ENCODE measurements around the gene SORCS1.
"Not testable (repeated sequence)": the region's sequence is repeated elsewhere in the genome, so short reads cannot be mapped to it uniquely, and the experiment has no call there.

Gene SORCS1

DNA sequence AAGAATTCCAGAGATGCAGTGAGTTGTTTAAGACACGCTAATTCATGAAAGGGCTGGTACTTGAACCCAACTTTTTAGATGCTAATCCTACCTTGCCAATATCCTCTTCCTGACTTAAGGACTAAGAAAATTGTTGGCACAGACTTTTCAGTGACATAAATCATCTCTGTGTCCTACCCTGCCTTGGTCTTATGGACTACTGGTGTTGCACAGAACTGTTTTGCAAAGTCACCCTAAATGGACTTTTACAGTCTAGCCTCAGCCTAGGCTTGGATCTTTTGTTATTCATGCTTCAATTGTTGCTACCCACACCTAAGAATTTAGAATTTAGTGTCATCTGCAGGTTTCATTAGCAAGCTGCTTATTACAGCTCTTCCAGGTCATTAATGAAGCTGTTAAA is 112.7 kb downstream of the SORCS1 start:
- no peak for DNase-seq (ENCODE audit: low read depth in 3 of 3)

DNA sequence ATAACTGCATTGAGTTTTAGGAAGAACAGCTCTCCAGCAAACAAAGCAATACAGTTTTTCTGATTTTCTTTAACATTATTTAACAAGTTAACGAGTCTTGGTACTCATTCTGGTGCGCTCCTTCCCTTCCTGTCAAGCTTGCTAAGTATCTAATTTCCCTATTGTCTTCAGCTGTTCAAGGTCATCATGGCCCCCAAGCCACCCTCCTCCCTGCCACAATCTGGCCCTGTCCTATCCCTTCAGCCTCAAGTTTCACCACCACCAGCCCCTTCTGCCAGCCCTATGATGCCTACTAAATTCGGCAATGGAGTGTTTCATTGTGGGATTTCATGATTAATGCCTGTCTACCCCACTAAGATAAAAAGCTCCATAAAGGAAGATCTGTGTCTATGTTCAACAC is 121.0 kb downstream of the SORCS1 start:
- DNase-seq (ENCODE audit: low read depth in 3 of 3) = no peak

DNA sequence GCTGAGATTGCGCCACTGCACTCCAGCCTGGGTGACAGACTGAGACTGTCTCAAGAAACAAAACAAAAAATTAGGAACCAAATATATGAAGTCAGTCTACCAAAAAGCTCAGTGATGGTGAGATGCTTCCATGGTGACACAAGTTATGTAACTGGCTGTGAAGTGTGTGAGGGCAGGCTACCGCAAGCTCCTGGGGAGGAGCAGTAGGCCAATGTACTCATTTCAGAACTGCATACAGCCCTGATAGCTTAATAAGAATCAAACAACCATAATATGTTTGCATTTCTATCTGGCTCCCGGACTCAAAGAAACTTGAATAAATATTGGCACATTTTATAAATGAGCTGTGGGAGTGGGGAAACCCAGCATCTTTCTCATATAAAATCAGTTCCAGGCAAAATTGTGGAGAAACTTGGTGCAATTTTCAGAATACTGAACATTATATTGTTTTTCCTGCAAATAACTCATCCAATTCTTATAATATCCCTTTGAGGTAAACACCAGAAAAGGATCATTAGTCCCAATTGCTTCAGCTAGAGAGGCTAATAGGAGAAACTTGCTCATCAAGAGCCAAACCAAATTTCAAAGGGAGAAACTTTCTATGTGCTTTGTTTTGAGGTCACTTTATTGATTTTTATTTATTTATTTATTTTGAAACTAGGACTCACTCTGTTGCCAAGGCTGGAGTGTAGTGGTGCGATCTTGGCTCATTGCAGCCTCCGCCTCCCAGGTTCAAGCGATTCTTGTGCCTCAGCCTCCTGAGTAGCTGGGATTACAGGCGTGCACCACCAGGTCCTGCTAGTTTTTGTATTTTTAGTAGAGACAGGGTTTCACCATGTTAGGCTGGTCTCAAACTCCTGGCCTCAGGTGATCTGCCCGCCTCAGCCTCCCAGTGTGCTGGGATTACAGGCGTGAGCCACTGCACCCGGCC is 127.0 kb downstream of the SORCS1 start:
- DNase-seq (ENCODE audit: low read depth in 3 of 3) = no peak

DNA sequence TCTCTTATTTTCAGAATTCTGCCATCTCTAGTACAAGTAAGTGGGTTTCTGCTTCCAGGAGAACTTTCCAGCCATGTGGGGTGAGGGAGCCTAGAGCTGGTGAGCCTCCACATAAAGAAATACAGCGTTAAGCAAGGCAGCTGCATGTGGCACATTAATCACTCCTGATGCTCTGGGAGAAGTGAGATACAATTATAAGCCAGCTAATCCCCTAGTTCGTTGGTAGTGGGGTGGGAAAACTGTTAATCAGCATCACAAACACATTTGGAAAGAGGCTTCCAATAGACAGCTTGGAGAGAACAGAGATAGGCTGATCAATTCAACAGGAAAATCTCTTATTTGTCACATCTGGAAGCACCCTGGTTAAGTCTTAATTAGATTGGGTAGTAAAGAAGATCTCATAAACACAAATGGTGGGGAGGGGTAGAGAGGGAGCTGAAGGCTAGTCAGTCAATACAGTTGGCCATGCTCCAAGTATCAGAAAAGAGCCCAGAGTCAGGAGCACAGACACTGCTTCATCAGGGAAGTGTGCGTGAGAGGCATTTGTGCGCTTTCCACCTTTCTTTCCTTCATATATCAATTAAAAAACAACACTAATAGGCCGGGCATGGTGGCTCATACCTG is 130.6 kb downstream of the SORCS1 start:
- DNase-seq (ENCODE audit: low read depth in 3 of 3) = no peak

DNA sequence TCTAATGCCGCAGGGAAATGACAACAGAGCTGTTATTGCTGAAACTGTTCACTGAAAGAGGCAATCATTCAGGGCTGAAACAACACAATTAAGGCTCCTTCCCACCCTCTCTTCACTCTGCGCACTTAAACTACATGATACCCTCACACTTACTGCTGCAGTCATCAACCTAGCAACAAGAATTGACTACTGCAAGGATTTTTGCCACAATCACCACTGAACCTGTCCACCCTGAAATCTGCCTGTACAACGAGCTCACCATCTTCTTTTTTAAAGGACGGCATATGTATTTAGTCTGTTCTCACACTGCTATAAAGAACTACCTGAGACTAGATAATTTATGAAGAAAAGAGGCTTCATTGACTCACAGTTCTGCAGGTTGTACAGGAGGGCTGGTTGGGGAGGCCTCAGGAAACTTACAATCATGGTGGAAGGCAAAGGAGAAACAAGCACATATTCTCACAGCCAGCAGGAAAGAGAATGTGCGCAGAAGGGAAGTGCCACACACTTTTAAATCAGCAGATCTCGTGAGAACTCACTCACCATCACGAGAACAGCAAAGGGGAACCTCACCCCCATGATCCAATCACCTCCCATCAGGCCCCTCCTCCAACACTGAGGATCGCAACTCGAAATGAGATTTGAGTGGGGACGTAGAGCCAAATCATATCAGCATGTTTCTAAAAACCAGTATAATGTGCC is 131.7 kb downstream of the SORCS1 start:
- no peak for DNase-seq (ENCODE audit: low read depth in 3 of 3)

DNA sequence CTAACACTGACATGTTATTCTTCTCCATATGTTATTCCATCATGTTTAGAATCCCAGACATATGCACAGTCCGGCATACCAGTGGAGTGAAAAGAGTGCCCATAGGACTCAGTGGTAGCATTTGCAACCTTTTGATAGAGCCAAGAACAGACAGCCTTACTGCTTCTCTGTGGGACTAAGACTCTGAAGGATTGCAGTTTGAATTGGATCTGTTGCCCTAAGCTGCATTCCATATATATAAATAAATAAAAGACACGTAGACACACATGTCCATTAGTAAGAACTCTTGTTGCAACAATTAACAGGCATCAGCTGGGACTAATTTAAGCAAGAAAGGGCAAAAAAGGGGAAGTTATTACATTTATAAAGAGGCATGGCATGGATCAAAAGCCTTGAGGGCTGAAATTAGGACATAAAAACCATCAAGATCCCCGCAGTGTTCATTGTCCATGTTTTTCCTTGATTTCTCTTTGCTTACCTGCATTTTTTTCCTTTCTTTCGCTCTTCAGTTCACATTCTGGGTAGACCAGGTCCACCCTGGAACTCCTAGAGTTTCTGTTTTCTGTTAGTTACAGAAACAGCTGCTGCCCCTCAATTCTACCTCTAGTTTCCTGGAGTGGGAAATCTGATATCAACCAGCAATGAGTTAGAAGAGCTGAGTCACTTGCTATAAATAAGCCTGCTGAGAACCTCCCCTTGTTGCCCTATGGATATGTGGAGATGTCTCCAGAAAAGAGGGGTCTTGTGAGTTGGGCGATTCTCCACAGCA is 132.4 kb downstream of the SORCS1 start:
- DNase-seq (ENCODE audit: low read depth in 3 of 3) = no peak

DNA sequence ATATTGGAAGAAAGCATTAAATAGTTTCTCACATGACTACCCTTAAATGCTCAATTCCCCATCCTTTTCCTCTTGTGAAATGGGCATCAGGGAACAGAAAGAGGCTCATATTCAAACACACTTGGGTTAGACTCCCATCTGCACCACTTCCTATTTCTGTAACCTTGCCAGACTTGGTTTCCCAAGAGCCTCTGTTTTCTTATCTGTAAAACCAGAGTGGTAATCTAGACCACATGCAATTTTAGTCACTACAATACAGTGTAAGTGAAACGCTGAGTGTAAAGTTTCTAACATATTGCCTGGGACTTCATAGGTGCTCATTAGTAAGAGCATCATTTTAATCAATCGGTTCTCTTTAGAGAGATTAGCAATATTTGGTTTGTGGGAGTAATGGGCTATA is 136.3 kb downstream of the SORCS1 start:
- no peak for DNase-seq (ENCODE audit: low read depth in 3 of 3)

DNA sequence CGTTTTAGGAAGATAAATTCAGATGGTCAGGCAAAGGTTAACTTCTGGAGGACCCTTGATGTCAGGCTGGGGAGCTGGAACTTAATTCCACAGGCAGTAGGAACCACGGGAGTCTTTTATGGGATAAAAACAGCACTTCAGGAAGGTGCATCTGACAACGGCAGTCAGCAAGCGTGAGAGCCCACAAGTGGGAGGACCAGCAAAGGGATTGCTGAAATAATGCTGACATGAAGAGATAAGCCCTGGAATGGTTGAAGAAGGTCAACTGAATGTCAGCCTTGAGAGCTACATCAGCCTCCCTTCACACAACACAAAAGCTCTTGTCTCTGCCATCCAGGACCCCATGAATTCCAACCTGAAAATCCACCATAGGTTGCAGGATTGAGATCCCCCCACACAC is 138.8 kb downstream of the SORCS1 start:
- no peak for DNase-seq (ENCODE audit: low read depth in 3 of 3)

DNA sequence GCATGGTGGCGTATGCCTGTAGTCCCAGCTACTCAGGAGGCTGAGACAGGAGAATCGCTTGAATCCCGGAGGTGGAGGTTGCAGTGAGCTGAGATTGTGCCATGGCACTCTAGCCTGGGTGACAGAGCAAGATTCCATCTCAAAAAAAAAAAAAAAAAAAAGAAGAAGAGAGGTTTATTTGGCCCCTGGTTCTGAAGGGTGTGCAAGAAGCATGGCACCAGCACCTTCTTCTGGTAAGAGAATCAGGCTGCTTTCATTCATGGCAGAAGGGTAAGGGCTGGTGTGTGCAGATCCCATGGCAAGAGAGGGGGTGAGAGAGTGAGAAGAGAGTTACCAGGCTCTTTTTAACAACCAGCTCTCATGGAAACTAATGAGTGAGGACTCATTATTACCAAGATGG is 140.5 kb downstream of the SORCS1 start:
- not testable (repeated sequence) for DNase-seq (ENCODE audit: low read depth in 3 of 3)

DNA sequence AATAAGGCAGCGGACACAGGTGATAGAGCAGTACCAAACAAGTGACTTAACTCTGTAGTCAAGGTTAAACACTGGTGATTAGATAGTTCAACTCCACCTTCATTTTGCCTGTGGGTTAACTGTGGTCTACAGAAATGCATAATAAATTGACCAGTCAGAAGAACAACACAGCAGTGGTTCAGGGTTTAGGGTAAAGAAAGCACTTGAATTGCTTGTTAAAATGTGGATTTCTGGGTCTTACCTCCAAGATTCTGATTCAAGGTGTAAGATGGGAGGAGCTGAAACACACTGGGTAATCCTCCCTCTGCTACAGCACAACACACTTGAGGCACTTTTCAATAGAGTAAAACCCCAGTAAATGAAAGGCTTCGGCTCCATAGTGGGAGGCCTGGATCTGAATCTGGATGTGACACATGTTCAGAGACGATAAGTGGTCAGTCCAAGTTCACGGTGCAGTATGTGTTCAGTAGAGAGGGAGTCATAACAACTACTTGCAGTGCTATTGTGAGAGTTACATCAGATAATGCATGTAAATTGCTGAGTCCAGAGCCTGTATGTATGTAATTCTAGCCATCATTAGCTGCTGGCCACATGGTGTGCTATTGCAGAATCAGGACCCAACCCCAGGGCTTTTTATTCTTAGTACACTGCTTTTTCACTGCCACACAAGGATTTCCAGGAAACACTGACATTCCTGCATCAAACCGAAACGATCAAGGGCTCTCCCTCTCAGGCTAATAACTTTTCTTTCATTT is 141.7 kb downstream of the SORCS1 start:
- DNase-seq (ENCODE audit: low read depth in 3 of 3) = no peak

DNA sequence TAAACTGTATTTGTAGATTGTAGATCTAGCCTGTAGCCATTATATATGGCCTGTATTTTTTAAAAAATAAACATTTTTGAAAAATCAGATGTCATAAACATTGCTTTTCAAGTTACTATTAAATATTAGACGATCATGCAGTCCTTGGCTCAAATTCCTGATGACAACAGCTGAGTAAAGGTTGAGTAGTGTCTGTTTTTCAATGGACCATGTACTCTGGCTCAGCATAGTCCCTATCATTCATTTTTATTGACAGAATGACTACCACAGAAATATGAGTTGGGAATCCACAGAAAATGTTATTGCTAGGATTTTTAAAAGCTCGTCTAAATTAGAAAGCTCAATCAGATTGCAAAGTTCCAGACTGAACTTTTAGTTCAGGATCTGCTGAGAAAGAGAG is 145.4 kb downstream of the SORCS1 start:
- DNase-seq (ENCODE audit: low read depth in 3 of 3) = no peak

DNA sequence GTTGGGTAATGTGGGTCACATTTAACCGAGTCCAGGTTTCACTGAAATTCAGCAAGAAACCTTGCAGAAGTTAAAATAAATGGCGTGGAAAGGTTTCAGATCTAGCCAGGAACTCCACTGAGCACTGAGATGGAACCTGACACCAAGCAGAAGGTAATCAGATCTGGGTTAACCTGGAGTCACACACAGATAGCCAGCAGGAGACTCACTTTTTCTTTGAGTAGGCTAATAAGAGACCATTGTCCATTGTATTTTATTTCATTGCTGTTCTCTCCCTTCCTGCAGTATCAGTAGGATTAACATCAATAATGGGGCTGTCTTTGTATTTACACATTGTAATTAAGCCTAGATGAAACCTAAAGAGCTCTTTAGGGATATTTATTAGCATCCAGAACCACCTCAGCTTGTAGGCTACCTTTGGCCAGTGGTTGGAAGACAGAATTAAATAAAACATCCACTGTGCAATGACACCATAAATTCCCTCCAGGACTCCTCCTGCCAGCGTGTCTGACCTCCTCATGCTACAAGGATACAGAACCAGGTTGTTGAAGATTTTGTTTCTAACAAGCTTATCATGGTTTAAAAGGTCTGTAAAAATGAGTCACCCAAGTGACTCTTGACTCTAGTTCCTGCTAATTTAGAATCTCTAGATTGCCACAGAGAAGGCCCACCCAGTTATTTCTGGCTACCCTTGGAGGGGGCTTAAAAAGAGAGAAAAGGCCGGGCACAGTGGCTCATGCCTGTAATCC is 151.1 kb downstream of the SORCS1 start:
- no peak for DNase-seq (ENCODE audit: low read depth in 3 of 3)

DNA sequence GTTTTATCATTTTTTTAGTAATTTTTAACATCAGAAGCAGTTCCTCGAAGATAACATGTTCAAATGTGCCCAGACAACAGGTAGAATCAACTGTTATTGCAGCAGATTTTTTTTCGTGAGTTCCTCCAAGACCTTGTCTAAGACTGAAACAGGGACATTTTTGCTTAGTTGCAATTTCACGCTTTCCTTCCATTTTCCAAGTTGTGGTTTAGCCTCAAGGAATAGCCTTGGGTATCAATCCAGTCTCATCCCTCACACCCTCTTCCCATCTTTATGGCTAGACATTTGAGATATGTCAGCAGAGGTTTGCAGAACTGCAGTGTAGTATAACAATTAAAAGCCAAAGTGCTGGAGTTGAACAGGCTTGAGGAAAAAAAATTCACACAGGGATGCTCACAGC is 152.5 kb downstream of the SORCS1 start:
- no peak for DNase-seq (ENCODE audit: low read depth in 3 of 3)

DNA sequence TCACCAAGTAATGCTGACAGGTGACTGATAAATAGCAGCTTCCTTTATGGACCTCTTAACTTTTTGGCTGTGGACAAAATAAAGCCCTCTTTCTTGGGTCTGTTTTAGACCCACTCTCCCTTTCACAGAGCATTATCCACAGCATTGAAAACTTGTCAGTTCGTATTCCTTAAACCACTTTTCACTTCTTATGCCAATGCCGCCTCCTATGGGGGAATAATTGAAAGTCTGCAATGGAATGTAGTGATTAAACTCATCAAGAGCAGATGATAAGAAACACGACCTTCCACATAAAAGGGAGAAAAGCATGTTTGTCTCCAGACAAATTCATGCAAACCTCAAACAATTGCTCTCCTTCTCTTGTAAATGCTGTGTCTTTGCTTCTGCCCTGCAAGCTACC is 153.4 kb downstream of the SORCS1 start:
- DNase-seq (ENCODE audit: low read depth in 3 of 3) = no peak

DNA sequence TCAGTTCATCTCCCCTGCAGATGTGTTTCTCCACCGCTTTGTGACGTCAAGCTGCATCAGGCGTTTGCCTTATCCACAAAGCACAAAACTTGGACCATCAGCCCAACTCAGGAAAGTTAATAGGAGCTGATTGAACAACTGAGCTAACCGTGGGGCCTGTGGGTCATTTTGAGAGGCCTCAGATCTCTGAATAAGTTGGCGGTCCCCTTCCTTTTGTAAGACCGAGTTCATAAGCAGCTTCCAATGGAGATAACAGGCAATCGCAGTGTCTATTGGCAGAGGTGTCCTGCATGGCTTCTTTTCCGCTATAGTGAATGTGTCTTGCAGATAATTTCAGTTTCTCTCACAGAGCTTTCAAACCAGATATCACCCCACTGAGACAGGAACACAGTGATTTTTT is 154.0 kb downstream of the SORCS1 start:
- DNase-seq (ENCODE audit: low read depth in 3 of 3) = no peak

DNA sequence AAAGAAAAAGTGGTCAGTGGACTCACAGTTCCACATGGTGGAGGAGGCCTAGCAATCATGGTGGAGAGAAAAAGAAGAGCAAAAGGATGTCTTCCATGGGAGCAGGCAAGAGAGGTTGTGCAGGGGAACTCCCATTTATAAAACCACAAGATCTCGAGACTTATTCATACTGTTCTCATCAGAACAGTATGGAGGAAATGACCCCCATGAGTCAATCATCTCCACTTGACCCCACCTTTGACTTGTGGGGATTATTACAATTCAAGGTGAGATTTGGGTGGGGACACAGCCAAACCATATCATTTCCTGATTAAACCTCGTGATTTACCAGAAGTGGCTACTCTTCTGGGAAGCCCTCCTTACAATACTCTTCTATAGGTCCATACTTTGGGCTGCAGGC is 160.1 kb downstream of the SORCS1 start:
- no peak for DNase-seq (ENCODE audit: low read depth in 3 of 3)

DNA sequence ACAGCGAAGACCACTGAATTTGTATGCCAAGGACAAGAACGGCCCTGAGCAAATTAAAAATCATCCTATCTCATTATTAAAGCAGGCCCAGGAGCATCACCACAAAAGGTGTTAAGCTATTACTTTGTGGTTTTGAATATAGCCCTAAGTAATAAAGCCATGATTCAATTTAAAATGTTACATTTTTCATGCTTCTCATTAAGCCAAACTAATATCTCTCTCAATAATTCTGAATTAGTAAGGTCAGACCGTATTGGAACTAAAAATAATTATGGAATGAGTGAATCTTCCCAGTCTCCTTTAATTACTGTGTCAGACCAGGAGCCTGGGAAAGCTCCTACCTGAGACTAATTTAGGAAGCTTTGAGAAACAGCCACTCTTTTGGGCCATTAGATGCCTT is 162.4 kb downstream of the SORCS1 start:
- DNase-seq (ENCODE audit: low read depth in 3 of 3) = no peak

DNA sequence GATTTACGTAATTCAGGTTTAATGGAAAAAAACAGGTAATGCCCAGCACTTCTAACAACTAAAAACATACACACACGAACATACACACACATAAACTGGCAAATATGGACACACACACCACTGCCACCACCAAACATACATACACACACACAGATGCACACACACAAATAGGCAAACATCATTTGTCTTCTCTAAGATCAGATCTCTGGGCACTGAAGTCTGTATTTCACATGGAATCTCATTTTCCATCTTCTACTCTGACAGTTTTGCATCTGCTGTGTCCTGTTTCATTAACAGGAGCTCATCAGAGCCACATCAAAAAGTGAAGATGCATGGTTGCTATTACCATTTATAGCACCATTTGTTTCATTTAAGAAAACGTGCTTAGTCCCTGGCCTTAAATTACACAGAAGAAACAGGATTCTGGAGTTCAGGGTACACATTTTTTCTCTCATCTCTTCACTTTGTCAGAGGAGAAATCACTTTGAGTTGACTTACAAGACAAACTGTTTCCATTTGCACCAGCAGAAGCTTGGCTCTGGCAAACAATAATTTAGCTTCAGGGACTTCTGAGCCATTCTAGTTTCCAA is 165.3 kb downstream of the SORCS1 start:
- DNase-seq (ENCODE audit: low read depth in 3 of 3) = no peak

DNA sequence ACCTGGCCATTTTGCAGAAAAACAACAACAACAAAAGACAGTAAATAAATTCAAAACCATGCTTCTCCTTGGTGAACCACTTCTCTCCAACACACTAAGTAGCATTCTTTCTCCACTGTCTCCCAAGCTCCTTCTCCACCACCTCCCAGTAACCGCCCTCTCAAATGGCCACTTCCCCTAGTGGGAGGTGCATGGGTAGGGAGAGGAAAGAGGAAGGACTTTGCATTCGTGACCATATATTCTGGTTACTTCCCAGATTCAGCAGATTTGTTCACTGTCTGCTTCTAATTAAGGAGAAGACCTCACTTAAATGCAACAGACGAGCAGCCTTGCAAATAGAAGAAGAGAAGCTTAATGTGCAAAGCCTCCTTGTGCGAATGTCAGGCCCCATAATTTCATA is 166.8 kb downstream of the SORCS1 start:
- no peak for DNase-seq (ENCODE audit: low read depth in 3 of 3)

DNA sequence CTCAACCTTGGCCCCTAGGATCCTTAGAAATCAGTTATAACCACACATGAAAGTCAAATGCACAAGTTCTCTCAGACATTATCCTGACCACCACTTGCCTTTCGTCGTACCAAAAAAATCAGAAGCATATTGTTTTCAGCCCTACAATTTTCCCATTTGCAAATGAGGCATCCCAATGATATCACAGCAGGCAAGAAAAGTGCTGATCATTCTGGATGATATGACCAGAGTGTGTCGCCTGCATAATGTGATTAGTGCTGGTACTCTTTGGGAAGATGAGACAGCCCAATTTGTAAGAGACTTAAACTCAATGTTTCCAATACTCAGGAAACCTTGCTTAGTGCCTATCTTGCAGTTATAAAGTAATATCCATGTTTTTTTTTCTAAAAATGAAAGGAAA is 168.0 kb downstream of the SORCS1 start:
- DNase-seq (ENCODE audit: low read depth in 3 of 3) = no peak
